Measurements from ENCODE around the gene KDSR.

- TF ChIP-seq, protein P1, sequence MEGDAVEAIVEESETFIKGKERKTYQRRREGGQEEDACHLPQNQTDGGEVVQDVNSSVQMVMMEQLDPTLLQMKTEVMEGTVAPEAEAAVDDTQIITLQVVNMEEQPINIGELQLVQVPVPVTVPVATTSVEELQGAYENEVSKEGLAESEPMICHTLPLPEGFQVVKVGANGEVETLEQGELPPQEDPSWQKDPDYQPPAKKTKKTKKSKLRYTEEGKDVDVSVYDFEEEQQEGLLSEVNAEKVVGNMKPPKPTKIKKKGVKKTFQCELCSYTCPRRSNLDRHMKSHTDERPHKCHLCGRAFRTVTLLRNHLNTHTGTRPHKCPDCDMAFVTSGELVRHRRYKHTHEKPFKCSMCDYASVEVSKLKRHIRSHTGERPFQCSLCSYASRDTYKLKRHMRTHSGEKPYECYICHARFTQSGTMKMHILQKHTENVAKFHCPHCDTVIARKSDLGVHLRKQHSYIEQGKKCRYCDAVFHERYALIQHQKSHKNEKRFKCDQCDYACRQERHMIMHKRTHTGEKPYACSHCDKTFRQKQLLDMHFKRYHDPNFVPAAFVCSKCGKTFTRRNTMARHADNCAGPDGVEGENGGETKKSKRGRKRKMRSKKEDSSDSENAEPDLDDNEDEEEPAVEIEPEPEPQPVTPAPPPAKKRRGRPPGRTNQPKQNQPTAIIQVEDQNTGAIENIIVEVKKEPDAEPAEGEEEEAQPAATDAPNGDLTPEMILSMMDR (IDR thresholded peaks at IDR 0.05) = no peak
- TF ChIP-seq ZFX (IDR thresholded peaks at IDR 0.05; ENCODE audit: borderline replicate concordance) = no peak
Measured at GRCh38 chr18:63313396-63313917, 53.5 kb downstream of the KDSR start.

Data from 22Rv1 (cell line).